ENCODE measurements around the gene NECTIN3.

Gene NECTIN3

DNA sequence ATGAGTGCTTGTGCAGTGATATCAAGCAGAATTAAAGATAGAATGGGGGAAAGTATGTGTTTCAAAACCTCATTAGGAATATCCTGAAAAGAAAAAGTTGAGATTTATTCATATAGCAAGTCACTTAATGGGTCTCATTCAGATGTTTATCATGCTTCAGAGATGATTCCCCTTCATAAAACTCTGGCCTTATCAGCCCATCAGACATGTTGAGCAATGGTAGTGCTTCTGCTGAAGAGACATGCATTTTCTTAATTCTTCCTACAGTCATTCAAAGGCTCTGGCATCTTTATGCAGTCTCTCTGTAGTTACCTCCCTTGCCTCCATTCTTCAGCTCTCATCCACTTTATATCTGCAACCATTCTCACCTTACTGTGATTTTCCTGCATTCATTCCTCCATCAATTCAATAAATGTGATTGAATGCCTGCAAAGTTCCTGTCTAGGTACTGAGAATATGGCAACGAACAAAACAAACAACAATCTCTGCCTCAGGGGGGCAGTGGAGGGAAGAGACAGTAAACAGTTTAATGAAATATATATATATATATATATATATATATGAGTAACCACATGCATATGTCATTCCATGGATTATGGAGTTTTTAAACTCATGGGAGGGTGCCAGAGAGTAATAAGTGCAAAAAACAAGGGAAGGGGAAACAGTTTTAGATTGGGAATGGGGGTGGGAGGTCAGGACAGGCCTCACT lies 138.5 kb downstream of the NECTIN3 start:
- no peak for DNase-seq

DNA sequence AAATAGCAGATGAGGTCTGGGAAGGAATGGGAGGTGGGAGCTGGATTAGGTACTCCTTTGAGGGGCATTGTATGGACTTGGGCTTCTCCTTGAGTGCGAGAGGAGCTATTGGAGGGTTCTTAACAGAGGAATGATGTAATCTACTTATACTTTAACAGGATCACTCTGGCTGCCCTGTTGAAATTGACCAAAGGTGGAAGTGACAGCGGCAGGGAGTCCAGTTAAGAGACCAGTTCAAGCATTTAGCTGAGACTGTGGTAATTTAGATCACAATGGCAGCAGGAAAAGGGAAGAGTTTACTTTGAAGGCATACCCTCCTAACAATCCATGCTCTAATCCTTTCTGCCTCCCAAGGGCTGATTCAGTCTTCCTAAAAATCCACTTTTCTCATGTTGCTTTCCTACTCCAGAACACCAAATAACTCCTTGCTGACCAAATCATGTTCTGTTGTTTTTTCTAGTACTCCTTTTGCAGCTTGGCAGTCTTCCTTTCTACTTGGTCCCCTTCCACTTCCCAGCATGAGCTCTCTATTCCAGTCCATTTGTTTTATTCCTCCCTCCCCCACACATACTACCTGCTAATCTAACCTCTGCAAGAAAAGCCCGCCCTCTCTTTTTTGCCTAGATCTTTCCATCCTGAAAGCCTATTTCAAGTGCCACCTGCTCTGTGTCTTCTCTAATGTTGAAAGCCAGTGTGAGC lies 139.4 kb downstream of the NECTIN3 start:
- DNase-seq = no peak

DNA sequence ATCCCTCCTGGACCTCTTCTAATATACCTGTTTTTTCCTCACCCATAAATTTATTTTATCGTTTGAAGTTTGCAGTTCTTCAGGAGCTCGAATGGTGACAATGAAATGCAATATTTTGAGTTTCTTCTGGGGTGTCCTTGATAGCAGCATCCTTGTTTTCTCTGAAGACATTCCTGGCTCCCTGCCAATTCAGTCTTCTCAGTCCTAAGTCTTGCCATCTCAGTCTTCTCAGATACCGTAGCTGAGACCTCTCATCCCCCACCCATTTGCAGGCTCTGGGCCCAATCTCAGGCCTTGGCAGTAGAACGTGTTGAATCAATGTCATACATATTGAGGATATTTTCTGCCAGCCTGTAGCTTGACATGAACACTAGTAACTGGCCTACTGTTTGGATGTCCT lies 140.9 kb downstream of the NECTIN3 start:
- DNase-seq = no peak

DNA sequence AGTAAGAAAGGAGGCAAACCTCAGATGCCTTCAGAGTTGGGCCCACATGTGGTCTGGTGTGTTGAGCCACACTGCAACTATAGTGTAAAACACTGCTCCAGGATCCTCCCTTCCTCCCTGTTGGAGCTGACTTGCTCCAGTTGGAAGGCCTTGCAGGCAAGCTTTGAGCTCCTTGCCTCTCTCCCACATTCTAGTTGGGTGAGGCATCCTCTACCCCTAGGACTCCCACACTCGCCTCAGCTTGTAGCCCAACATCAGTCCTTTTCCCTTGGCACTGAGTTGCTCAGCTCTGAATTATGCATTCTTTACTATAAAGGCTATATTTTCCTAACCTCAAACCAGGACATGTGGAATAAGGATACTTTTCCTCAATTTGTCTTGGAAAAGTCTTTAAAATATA lies 143.9 kb downstream of the NECTIN3 start:
- no peak for DNase-seq

DNA sequence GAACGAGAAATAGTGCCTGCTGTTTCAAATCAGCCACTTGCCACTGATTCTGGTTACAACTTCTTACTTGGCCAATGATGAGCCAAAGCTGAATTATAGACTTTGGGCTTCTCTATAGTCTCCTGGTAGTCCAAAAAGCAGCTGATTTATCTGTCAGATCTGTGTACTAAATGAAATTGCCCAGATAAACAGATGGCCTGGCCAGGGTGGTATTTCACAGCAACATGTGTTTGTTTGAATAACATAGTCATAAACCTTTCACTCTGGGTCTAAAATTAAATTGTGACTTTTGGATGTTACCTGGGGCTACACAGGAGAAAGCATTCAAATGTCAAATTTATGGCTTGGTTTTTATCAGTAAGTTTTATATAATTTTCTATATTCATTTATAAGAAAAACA lies 147.0 kb downstream of the NECTIN3 start:
- no peak for DNase-seq

DNA sequence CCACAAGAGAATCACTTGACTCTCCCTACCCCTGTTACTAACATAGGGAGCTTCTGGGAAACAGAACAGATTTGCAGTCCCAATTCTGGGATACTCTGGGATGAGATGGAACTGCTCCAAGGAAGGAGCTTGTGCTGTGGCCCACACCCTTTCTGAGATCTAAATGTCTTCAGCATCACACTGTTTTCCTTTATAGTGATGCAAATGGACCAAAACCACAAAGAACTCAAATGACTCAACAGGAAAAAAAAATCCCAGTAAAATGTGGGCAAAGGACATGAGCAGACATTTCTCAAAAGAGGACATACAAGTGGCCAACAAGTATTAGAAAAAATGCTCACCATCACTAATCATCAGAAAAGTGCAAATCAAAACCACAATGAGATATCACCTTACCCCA lies 155.6 kb downstream of the NECTIN3 start:
- DNase-seq = no peak

DNA sequence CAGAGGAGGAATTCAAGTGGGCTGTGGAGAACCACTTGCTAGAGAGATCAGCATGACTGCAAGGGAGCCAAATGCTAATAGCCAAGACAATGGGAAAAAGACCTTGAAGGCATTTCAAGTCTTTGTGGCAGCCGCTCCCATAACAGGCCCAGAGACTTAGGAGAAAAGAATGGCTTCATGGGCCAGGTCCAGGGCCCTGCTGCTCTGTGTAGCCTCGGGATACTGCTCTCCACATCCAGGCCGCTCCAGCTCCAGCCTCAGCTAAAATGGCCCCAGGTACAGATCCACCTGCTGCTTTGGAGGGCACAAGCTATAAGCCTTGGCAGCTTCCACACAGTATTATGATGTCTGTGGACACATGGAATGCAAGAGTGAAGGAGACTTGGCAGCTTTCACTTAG lies 157.7 kb downstream of the NECTIN3 start:
- no peak for DNase-seq

DNA sequence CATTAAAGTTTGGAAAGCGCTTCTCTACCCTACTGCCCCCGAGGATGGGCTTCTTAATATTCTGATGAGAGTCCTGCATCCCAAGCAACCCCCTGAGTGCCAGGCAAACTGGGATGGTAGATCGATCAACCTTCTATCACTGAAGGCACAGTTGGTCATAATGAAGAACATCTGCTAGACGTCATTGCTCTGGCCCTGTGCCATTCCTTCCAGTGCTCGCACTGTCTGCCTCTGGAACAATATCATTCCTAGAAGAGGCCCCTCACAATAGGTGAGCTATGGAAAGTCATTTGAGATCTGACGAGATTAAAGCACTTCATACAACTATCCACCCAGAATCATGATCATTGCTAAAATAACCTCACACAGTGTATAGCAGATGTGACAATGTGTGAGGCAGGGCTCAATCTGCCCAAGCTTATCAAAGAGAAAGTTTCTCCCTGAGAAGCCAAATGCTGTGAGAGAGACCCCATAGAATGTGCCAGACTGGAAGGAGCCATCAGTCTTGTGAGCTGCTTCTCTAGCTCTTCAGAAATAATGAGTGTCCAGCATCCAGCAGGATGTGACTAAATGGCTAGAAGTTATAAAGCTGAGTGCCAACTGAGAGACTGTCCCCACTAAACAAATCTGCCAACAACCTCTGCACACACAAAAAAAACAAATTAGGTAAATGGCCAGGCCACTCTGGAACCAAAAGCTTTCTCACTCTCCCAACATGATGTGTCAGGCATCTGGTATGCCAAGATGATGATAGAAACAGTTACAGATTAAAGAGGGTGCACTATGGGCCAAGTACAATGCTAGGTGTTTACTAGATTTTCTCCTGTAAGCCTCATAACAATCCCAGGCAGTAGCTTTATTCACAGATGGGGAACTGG lies 165.5 kb downstream of the NECTIN3 start:
- no peak for DNase-seq

DNA sequence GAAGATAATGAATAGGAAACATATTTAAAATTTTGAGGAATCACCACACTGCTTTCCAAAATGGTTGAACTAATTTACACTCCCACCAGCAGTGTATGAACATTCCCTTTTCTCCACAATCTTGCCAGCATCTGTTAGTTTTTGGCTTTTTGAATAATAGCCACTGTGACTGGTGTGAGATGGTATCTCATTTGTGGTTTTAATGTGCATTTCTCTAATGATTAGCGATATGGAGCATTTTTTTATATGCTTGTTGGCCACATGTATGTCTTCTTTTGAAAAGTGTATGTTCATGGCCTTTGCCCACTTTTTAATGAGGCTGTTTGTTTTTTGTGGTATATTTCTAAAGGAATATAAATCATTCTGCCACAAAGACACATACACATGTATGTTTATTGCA lies 166.3 kb downstream of the NECTIN3 start:
- no peak for DNase-seq

DNA sequence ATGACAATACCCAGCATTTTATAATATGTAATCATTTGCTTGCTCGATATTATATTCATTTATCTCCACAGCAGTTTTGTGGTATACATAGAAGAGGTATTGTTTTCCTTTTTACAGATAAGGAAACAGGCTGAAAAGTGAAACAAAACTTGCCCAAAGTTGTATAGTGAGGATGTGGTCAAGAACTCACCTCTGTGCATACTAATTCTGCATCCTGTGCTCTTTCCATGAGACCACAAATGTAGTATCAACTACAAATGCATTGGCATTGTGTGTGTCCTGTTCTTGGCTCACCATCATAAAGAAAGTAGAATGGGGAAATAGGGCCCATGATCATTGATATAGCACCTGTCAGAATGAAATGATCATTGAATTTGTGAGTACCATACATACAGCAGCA lies 167.3 kb downstream of the NECTIN3 start:
- DNase-seq = peak; percentile 60

DNA sequence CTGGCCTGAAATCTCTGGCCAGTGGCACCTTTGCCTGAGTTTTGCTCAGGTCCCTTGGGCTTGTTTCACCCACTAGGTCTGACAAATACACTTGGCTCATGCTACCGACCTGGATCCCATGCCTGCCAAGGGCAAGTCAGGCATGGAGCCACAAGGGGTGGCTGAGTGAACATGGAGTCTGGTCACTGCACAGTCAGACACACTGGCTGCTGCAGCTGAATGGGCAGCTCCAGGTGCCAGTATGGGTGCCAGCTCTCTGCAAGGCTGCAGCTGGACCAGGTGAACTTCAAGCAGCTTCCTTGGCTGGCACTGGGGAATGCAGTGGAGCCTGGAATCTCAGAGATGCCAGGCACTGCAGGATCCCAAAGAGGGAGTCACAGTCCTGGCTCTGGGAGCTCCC lies 170.3 kb downstream of the NECTIN3 start:
- no peak for DNase-seq

All from CD4-positive, alpha-beta T cell treated with Interleukin-17A for 1 hour (primary cell).